Measurements from ENCODE around the gene CSTPP1. TPM values are rescaled to one million over a fixed set of nuclear protein-coding genes. Genes with fewer than 3 reads are reported as not detected.

The CSTPP1 gene
- total and polyA plus RNA-seq, 2 of the 4 experiments (the other 2 are of a cell fraction) = 22.0 to 35.7 TPM

GRCh38 chr11:47000033-47000432, 63.5 kb downstream of the CSTPP1 start:
- no peak overlapping the region for H3K18ac ChIP-seq (ENCODE audit: low read depth, low read length)
- no peak overlapping the region for H4K8ac ChIP-seq (ENCODE audit: low read depth in 2 of 2, low read length in 2 of 2)
- H3K9ac ChIP-seq (ENCODE audit: low read depth, low read length) = no peak overlapping the region
- no peak overlapping the region for H2AFZ ChIP-seq (replicated peaks; ENCODE audit: low read length, poor library complexity)
- no peak overlapping the region for H3K4me3 ChIP-seq (ENCODE audit: insufficient read depth, low read depth, low read length)
- no peak overlapping the region for H3K23ac ChIP-seq (ENCODE audit: low read depth, low read length)
- H3K14ac ChIP-seq (replicated peaks; ENCODE audit: low read depth, low read length) = no peak overlapping the region
- H3K79me1 ChIP-seq (ENCODE audit: low read depth in 1 of 2, low read length in 2 of 2) = peaks cover 0 to 12% of the 10 kb centered on the region in 2 experiments; a peak in 2 of 4 replicates
- no peak overlapping the region for H2BK5ac ChIP-seq (ENCODE audit: low read depth, low read length, poor library complexity, severe bottlenecking)
- H3K9me3 ChIP-seq (ENCODE audit: control insufficient read depth, insufficient read depth, low read length) = no peaks in the 10 kb centered on the region
- CTCF ChIA-PET = interaction anchor here (1.6 kb wide), 1 partner anchor 153 kb away, joined by 6 read pairs; no protein-coding TSS in a partner anchor
- H2BK120ac ChIP-seq (ENCODE audit: low read depth, low read length) = no peak overlapping the region
- H3K27ac ChIP-seq (ENCODE audit: insufficient read depth, low read length) = no peak overlapping the region
- H2BK20ac ChIP-seq (ENCODE audit: low read depth, low read length) = no peak overlapping the region
- no peak overlapping the region for H3K56ac ChIP-seq (ENCODE audit: extremely low read depth, insufficient read depth, low read length)
- WGBS, 2 experiments (ENCODE audit: extremely low coverage in 2 of 2, insufficient read length in 1 of 2) = 100% methylated on average over 1 of the region's 2 CpGs; no CpG with 5 or more reads in 1 of the 2 experiments
- in situ Hi-C loops (cut with MboI; ENCODE audit: low sequenced_read_pairs) = no loop called here
- H2BK15ac ChIP-seq (ENCODE audit: low read depth, low read length) = no peak overlapping the region
- H2AK5ac ChIP-seq (ENCODE audit: low read depth, low read length) = no peak overlapping the region
- H4K5ac ChIP-seq (ENCODE audit: low read depth, low read length) = no peak overlapping the region
- POLR2A ChIA-PET (ENCODE audit: unreplicated experiment) = no interaction called here
- H3K4ac ChIP-seq (ENCODE audit: low read depth, low read length) = no peak overlapping the region
- no peak for ATAC-seq (ENCODE audit: low read depth)
- H4K91ac ChIP-seq (ENCODE audit: insufficient read depth, low read depth, low read length) = no peak overlapping the region
- no peaks in the 10 kb centered on the region for H3K36me3 ChIP-seq (ENCODE audit: control insufficient read depth, insufficient read depth, low read length)
- intact Hi-C loops (cut with micrococcal nuclease) = loop anchor here (5.0 to 10.0 kb wide), 3 partner anchors 63 to 145 kb away; partner anchors contain the start of gene CSTPP1
- 0 out of 2 replicates have a peak, but pooled peaks cover 5% of the 10 kb centered on the region for H3K4me1 ChIP-seq (ENCODE audit: control insufficient read depth, insufficient read depth, low read length)
- H3K27me3 ChIP-seq (ENCODE audit: control insufficient read depth, insufficient read depth, low read length) = no peaks in the 10 kb centered on the region
- H3K9me1 ChIP-seq (ENCODE audit: insufficient read depth, low read length) = peaks cover 4% of the 10 kb centered on the region; the same call in 1 of the 2 replicates
- no peak overlapping the region for H2AK9ac ChIP-seq (replicated peaks; ENCODE audit: low read depth, low read length, poor library complexity)
- no peaks in the 10 kb centered on the region; the same call in 1 of the 2 replicates for H4K20me1 ChIP-seq (ENCODE audit: insufficient read depth, low read length)
- no peak for DNase-seq
- TF ChIP-seq RFX5 (IDR thresholded peaks at IDR 0.05; ENCODE audit: low read depth, low read length) (no peak), NFE2L2 (IDR thresholded peaks at IDR 0.05; ENCODE audit: low read depth, low read length) (no peak), MXI1 (IDR thresholded peaks at IDR 0.05; ENCODE audit: borderline replicate concordance, low read depth, low read length) (no peak), RCOR1 (IDR thresholded peaks at IDR 0.05; ENCODE audit: insufficient replicate concordance, low read length) (no peak), MAZ (IDR thresholded peaks at IDR 0.05; ENCODE audit: borderline replicate concordance, low read depth, low read length) (no peak), CHD1 (IDR thresholded peaks at IDR 0.05; ENCODE audit: low read depth, low read length) (no peak), BHLHE40 (IDR thresholded peaks at IDR 0.05; ENCODE audit: low read depth, low read length) (no peak), POLR2A (IDR thresholded peaks at IDR 0.05; ENCODE audit: low read depth, low read length) (no peak), SMC3 (IDR thresholded peaks at IDR 0.05; ENCODE audit: low read depth, low read length) (no peak), FOS (IDR thresholded peaks at IDR 0.05; ENCODE audit: low read depth, low read length) (no peak), MAFK (IDR thresholded peaks at IDR 0.05; ENCODE audit: low read depth, low read length) (no peak), RAD21 (IDR thresholded peaks at IDR 0.05; ENCODE audit: low read length) (no peak)
- dilution Hi-C loops (cut with HindIII; ENCODE audit: low sequenced_read_pairs, unreplicated experiment) = no loop called here
- no peak overlapping the region for H3K4me2 ChIP-seq (ENCODE audit: low read depth, low read length)
- no TSS peak for BruUV-seq (replicated peaks)
